HL-60/S4 treated with phorbol 12-myristate 13-acetate at 8.2 ng/mL for 4 days and 3 days (cell line): ENCODE data around the gene STKLD1.
"Not testable (repeated sequence)": the region's sequence is repeated elsewhere in the genome, so short reads cannot be mapped to it uniquely, and the experiment has no call there.

Experiments used
- in situ Hi-C: fragments of 300-500 bp; cut with MboI; formaldehyde crosslinking; loops from 2 replicates; pipeline ENCODE4 v1.15.0; 2022; ENCODE audit warnings: low sequenced_read_pairs

STKLD1 gene

GRCh38 chr9:133436681-133437080 lies 60.5 kb downstream of the STKLD1 start:
- in situ Hi-C loops: no loop called here

- in situ Hi-C loops: no loop called here
Observed at GRCh38 chr9:133437753-133438531, 61.8 kb downstream of the STKLD1 start.

GRCh38 chr9:133439337-133439736 lies 63.2 kb downstream of the STKLD1 start:
- in situ Hi-C loops: no loop called here

- in situ Hi-C loops: no loop called here
Observed at GRCh38 chr9:133440874-133441273, 64.7 kb downstream of the STKLD1 start.

GRCh38 chr9:133441571-133441970 lies 65.4 kb downstream of the STKLD1 start:
- in situ Hi-C loops: no loop called here

- in situ Hi-C loops: no loop called here
Observed at GRCh38 chr9:133443248-133443647, 67.1 kb downstream of the STKLD1 start.

GRCh38 chr9:133443982-133444381 lies 67.8 kb downstream of the STKLD1 start:
- in situ Hi-C loops: no loop called here

GRCh38 chr9:133445293-133445969 lies 69.3 kb downstream of the STKLD1 start:
- in situ Hi-C loops: no loop called here

- in situ Hi-C loops: no loop called here
Observed at GRCh38 chr9:133448487-133448972, 72.4 kb downstream of the STKLD1 start.

GRCh38 chr9:133449760-133450159 lies 73.6 kb downstream of the STKLD1 start:
- in situ Hi-C loops: no loop called here

- in situ Hi-C loops: not testable (repeated sequence)
Observed at GRCh38 chr9:133451865-133452264, 75.7 kb downstream of the STKLD1 start.

GRCh38 chr9:133452562-133452961 lies 76.4 kb downstream of the STKLD1 start:
- in situ Hi-C loops: no loop called here

GRCh38 chr9:133453651-133454050 lies 77.5 kb downstream of the STKLD1 start:
- in situ Hi-C loops: no loop called here

GRCh38 chr9:133454325-133454724 lies 78.2 kb downstream of the STKLD1 start:
- in situ Hi-C loops: no loop called here

GRCh38 chr9:133454943-133455673 lies 78.9 kb downstream of the STKLD1 start:
- in situ Hi-C loops: no loop called here
